Activated CD4-positive, alpha-beta T cell treated with anti-CD3 and anti-CD28 coated beads, Interleukin-2, amount 10 ng/mL, durations not matched to agents 24 days and 14 days (primary cell): ENCODE data around the gene OMG. TPM values are rescaled to one million over a fixed set of nuclear protein-coding genes. Genes with fewer than 3 reads are reported as not detected.
"Not testable (repeated sequence)": the region's sequence is repeated elsewhere in the genome, so short reads cannot be mapped to it uniquely, and the experiment has no call there.

Source experiments
- DNase-seq: peaks from one replicate; pipeline ENCODE4 v3.0.0; 2022
- H3K27ac Mint-ChIP-seq: one replicate; pipeline ENCODE4 v1.8.0; 2022; ENCODE audit warnings: mild to moderate bottlenecking, mixed read lengths
- H3K27me3 Mint-ChIP-seq: one replicate; pipeline ENCODE4 v1.8.0; 2022; ENCODE audit warnings: mixed read lengths
- H3K36me3 Mint-ChIP-seq: one replicate; pipeline ENCODE4 v1.8.0; 2022; ENCODE audit warnings: low read depth, mild to moderate bottlenecking, mixed read lengths
- H3K4me1 Mint-ChIP-seq: one replicate; pipeline ENCODE4 v1.8.0; 2021; ENCODE audit warnings: mixed read lengths
- H3K4me3 Mint-ChIP-seq: one replicate; pipeline ENCODE4 v1.8.0; 2022; ENCODE audit warnings: mild to moderate bottlenecking, moderate library complexity, mixed read lengths
- H3K9me3 Mint-ChIP-seq: one replicate; pipeline ENCODE4 v1.8.0; 2021; ENCODE audit warnings: mixed read lengths
- intact Hi-C: fragments of 100-400 bp; cut with micrococcal nuclease; formaldehyde crosslinking; loops from one replicate; pipeline ENCODE4 v1.15.1; 2023
- total RNA-seq: library from RNA; stranded (reverse); gene quantifications from 2 replicates; pipeline ENCODE4 v1.2.3, GENCODE V29; 2022

The OMG gene
- total RNA-seq = 0.09 and 0.35 TPM in 2 replicates

GRCh38 chr17:31297090-31297489 lies at the start of gene OMG:
Gene OMG (minus strand): TSS chr17:31297239. CDS start chr17:31296331, 908 bp downstream.
- H3K4me1 Mint-ChIP-seq = peaks cover 4% of the 10 kb centered on the region
- H3K4me3 Mint-ChIP-seq = no peak within 1 kb of the TSS
- H3K36me3 Mint-ChIP-seq = peaks cover 3% of the 10 kb centered on the region
- DNase-seq = no peak
- intact Hi-C loops = no loop called here
- H3K27me3 Mint-ChIP-seq = no peaks in the 10 kb centered on the region
- H3K9me3 Mint-ChIP-seq = no peaks in the 10 kb centered on the region
- H3K27ac Mint-ChIP-seq = no peak within 1 kb of the TSS

GRCh38 chr17:31345191-31345747 lies 48.2 kb upstream of the OMG start:
- intact Hi-C loops, DNase-seq, H3K27ac Mint-ChIP-seq, H3K27me3 Mint-ChIP-seq, H3K4me1 Mint-ChIP-seq, H3K4me3 Mint-ChIP-seq, H3K9me3 Mint-ChIP-seq: not testable (repeated sequence)
- H3K36me3 Mint-ChIP-seq = peaks cover 16% of the 10 kb centered on the region

GRCh38 chr17:31339906-31340661 lies 43.0 kb upstream of the OMG start:
- intact Hi-C loops = no loop called here
- no peak overlapping the region for H3K27ac Mint-ChIP-seq
- no peak for DNase-seq
- H3K27me3 Mint-ChIP-seq = no peaks in the 10 kb centered on the region
- no peaks in the 10 kb centered on the region for H3K9me3 Mint-ChIP-seq
- H3K36me3 Mint-ChIP-seq = peaks cover 13% of the 10 kb centered on the region
- no peaks in the 10 kb centered on the region for H3K4me1 Mint-ChIP-seq
- H3K4me3 Mint-ChIP-seq = no peak overlapping the region

GRCh38 chr17:31329221-31329620 lies 32.2 kb upstream of the OMG start:
- intact Hi-C loops = no loop called here
- Mint-ChIP-seq H3K27me3 (no peaks in the 10 kb centered on the region), H3K9me3 (no peaks in the 10 kb centered on the region), H3K36me3 (peaks cover 28% of the 10 kb centered on the region), H3K27ac (no peak overlapping the region), H3K4me1 (peaks cover 21% of the 10 kb centered on the region), H3K4me3 (no peak overlapping the region)
- DNase-seq = no peak

- Mint-ChIP-seq H3K36me3 (peaks cover 28% of the 10 kb centered on the region), H3K9me3 (no peaks in the 10 kb centered on the region), H3K4me1 (peaks cover 24% of the 10 kb centered on the region), H3K4me3 (peak overlapping the region; percentile 7), H3K27me3 (no peaks in the 10 kb centered on the region), H3K27ac (peak overlapping the region; percentile 9)
- intact Hi-C loops = no loop called here
- DNase-seq = no peak
Measured at GRCh38 chr17:31328160-31328535, 31.1 kb upstream of the OMG start.

GRCh38 chr17:31327534-31328159 lies 30.6 kb upstream of the OMG start:
- Mint-ChIP-seq H3K9me3 (no peaks in the 10 kb centered on the region), H3K4me3 (peak overlapping the region; percentile 7), H3K27me3 (no peaks in the 10 kb centered on the region), H3K4me1 (peaks cover 26% of the 10 kb centered on the region), H3K36me3 (peaks cover 28% of the 10 kb centered on the region), H3K27ac (peak overlapping the region; percentile 9)
- peak; percentile 45 for DNase-seq
- intact Hi-C loops = no loop called here

- H3K9me3 Mint-ChIP-seq = no peaks in the 10 kb centered on the region
- H3K36me3 Mint-ChIP-seq = peaks cover 33% of the 10 kb centered on the region
- intact Hi-C loops = no loop called here
- peak overlapping the region; percentile 21 for H3K27ac Mint-ChIP-seq
- DNase-seq = no peak
- H3K4me3 Mint-ChIP-seq = no peak overlapping the region
- peaks cover 25% of the 10 kb centered on the region for H3K4me1 Mint-ChIP-seq
- no peaks in the 10 kb centered on the region for H3K27me3 Mint-ChIP-seq
Measured at GRCh38 chr17:31323551-31323950, 26.5 kb upstream of the OMG start.

GRCh38 chr17:31321966-31322365 lies 24.9 kb upstream of the OMG start:
- H3K27me3 Mint-ChIP-seq = no peaks in the 10 kb centered on the region
- H3K4me1 Mint-ChIP-seq = peaks cover 25% of the 10 kb centered on the region
- H3K9me3 Mint-ChIP-seq = no peaks in the 10 kb centered on the region
- H3K4me3 Mint-ChIP-seq = peak overlapping the region; percentile 89
- peak overlapping the region; percentile 97 for H3K27ac Mint-ChIP-seq
- H3K36me3 Mint-ChIP-seq = peaks cover 31% of the 10 kb centered on the region
- peak; percentile 76 for DNase-seq
- intact Hi-C loops = loop anchor here (1.0 to 2.0 kb wide), 3 partner anchors 14 to 167 kb away; no protein-coding TSS in a partner anchor

GRCh38 chr17:31321481-31321880 lies 24.4 kb upstream of the OMG start, which contains the start of gene EVI2A:
Gene EVI2A (minus strand): TSS chr17:31321622. CDS start chr17:31319013, 2,609 bp downstream.
- intact Hi-C loops = loop anchor here (1.0 to 2.0 kb wide), 3 partner anchors 13 to 167 kb away; no protein-coding TSS in a partner anchor

GRCh38 chr17:31320791-31321190 lies 23.8 kb upstream of the OMG start:
- peak overlapping the region; percentile 97 for H3K27ac Mint-ChIP-seq
- H3K4me3 Mint-ChIP-seq = peak overlapping the region; percentile 89
- peaks cover 26% of the 10 kb centered on the region for H3K36me3 Mint-ChIP-seq
- no peak for DNase-seq
- H3K27me3 Mint-ChIP-seq = no peaks in the 10 kb centered on the region
- no peaks in the 10 kb centered on the region for H3K9me3 Mint-ChIP-seq
- intact Hi-C loops = loop anchor here (1.0 to 2.0 kb wide), 3 partner anchors 12 to 168 kb away; no protein-coding TSS in a partner anchor
- H3K4me1 Mint-ChIP-seq = peaks cover 30% of the 10 kb centered on the region

More at GRCh38 chr17:31321481-31321880, 24.4 kb upstream of the OMG start, which contains the start of gene EVI2A:
- Mint-ChIP-seq H3K27me3 (no peaks in the 10 kb centered on the region), H3K4me1 (peaks cover 26% of the 10 kb centered on the region), H3K27ac (peak within 1 kb of the TSS; percentile 97), H3K4me3 (peak within 1 kb of the TSS; percentile 89), H3K36me3 (peaks cover 29% of the 10 kb centered on the region), H3K9me3 (no peaks in the 10 kb centered on the region)
- peak; percentile 94 for DNase-seq

- Mint-ChIP-seq H3K9me3 (no peaks in the 10 kb centered on the region), H3K27ac (peak overlapping the region; percentile 97), H3K27me3 (no peaks in the 10 kb centered on the region), H3K4me3 (peak overlapping the region; percentile 89), H3K4me1 (peaks cover 32% of the 10 kb centered on the region), H3K36me3 (peaks cover 27% of the 10 kb centered on the region)
- intact Hi-C loops = loop anchor here (2.0 kb wide), 2 partner anchors 53 to 169 kb away; no protein-coding TSS in a partner anchor
- no peak for DNase-seq
Measured at GRCh38 chr17:31320241-31320640, 23.2 kb upstream of the OMG start.

GRCh38 chr17:31318851-31319661 lies 22.0 kb upstream of the OMG start:
- intact Hi-C loops = loop anchor here (10.0 kb wide), 1 partner anchor 494 kb away; the partner anchor contains the start of gene CRLF3
- H3K36me3 Mint-ChIP-seq = peaks cover 27% of the 10 kb centered on the region
- H3K4me1 Mint-ChIP-seq = peaks cover 38% of the 10 kb centered on the region
- H3K27me3 Mint-ChIP-seq = no peaks in the 10 kb centered on the region
- H3K27ac Mint-ChIP-seq = peak overlapping the region; percentile 96
- H3K4me3 Mint-ChIP-seq = peak overlapping the region; percentile 89
- DNase-seq = peak; percentile 65
- H3K9me3 Mint-ChIP-seq = no peaks in the 10 kb centered on the region

GRCh38 chr17:31318298-31318801 lies 21.3 kb upstream of the OMG start:
- Mint-ChIP-seq H3K4me1 (peaks cover 36% of the 10 kb centered on the region), H3K9me3 (no peaks in the 10 kb centered on the region), H3K27ac (peak overlapping the region; percentile 96), H3K4me3 (peak overlapping the region; percentile 89), H3K36me3 (peaks cover 29% of the 10 kb centered on the region), H3K27me3 (no peaks in the 10 kb centered on the region)
- intact Hi-C loops = loop anchor here (10.0 kb wide), 1 partner anchor 494 kb away; the partner anchor contains the start of gene CRLF3
- DNase-seq = peak; percentile 86
